ENCODE data around the gene CBX6. TPM values are rescaled to one million over a fixed set of nuclear protein-coding genes. Genes with fewer than 3 reads are reported as not detected.

CBX6 gene
- total and polyA plus RNA-seq, 8 donors: 22.5 to 44.6 (median 27.9) TPM

- Histone ChIP-seq H3K36me3 (peaks cover 0 to 3% (median 2%) of the 10 kb centered on the region in 3 donors), H3K9me3 (no peaks in the 10 kb centered on the region), H3K27me3 (no peaks in the 10 kb centered on the region), H3K4me3 (peak overlapping the region; percentile 38 to 69 (median 61)), H3K27ac (peak overlapping the region; percentile 27 to 75 (median 69)), H3K4me1 (peaks cover 0 to 16% (median 13%) of the 10 kb centered on the region in 3 donors)
- ATAC-seq (peak; percentile 4 to 13 (median 6)), DNase-seq (peak in 4 of 6 donors; percentile 38 to 76 (median 62)), FAIRE-seq (no peak)
- TF ChIP-seq CTCF (IDR thresholded peaks at IDR 0.05): no peak
- intact Hi-C loops (cut with DNase I): loop anchor here in 1 of 3 donors (10.0 kb wide), 1 partner anchor 53 kb away; no protein-coding TSS in a partner anchor
- 1 to 2% methylated on average over 45 to 77 of the region's 77 CpGs for WGBS, 2 donors
Observed at GRCh38 chr22:38871360-38872171, 450 bp downstream of the CBX6 start.

GRCh38 chr22:38870791-38871359 is 1.1 kb downstream of the CBX6 start:
- Histone ChIP-seq H3K27ac (peak overlapping the region; percentile 27 to 75 (median 69)), H3K9me3 (no peaks in the 10 kb centered on the region), H3K4me1 (peaks cover 0 to 16% (median 13%) of the 10 kb centered on the region in 3 donors), H3K4me3 (peak overlapping the region; percentile 38 to 69 (median 61)), H3K27me3 (no peaks in the 10 kb centered on the region), H3K36me3 (peaks cover 0 to 8% (median 3%) of the 10 kb centered on the region in 3 donors)
- WGBS, 2 donors: 9 to 25% methylated on average over 2 of the region's 2 CpGs
- FAIRE-seq (no peak), ATAC-seq (no peak), DNase-seq (peak in 1 of 6 donors; percentile 41)
- no peak for TF ChIP-seq CTCF (IDR thresholded peaks at IDR 0.05)
- intact Hi-C loops (cut with DNase I): loop anchor here in 1 of 3 donors (10.0 kb wide), 1 partner anchor 54 kb away; no protein-coding TSS in a partner anchor

GRCh38 chr22:38870312-38870741 is 1.7 kb downstream of the CBX6 start:
- Histone ChIP-seq H3K36me3 (peaks cover 0 to 8% (median 3%) of the 10 kb centered on the region in 3 donors), H3K27ac (peak overlapping the region in 3 of 4 donors; percentile 27 to 75 (median 75)), H3K27me3 (no peaks in the 10 kb centered on the region), H3K4me1 (peaks cover 0 to 16% (median 13%) of the 10 kb centered on the region in 3 donors), H3K9me3 (no peaks in the 10 kb centered on the region), H3K4me3 (peak overlapping the region in 2 of 4 donors; percentile 64 to 69)
- no peak for FAIRE-seq
- peak; percentile 75 to 92 (median 89) for DNase-seq
- WGBS, 2 donors: 9 to 13% methylated on average over 12 of the region's 12 CpGs
- TF ChIP-seq CTCF (IDR thresholded peaks at IDR 0.05): peak; percentile 72 to 88 (median 84)
- intact Hi-C loops (cut with DNase I): loop anchor here in 1 of 3 donors (10.0 kb wide), 1 partner anchor 54 kb away; no protein-coding TSS in a partner anchor
- ATAC-seq: peak; percentile 32 to 66 (median 58)

- no peak for TF ChIP-seq CTCF (IDR thresholded peaks at IDR 0.05)
- WGBS, 2 donors: 77 to 84% methylated on average over 3 of the region's 3 CpGs
- FAIRE-seq (no peak), ATAC-seq (no peak), DNase-seq (no peak)
- H3K27ac ChIP-seq: no peak overlapping the region
- H3K36me3 ChIP-seq: peaks cover 0 to 8% (median 3%) of the 10 kb centered on the region in 3 donors
- intact Hi-C loops (cut with DNase I): loop anchor here in 2 of 3 donors (5.0 to 10.0 kb wide), 4 partner anchors 55 to 255 kb away; no protein-coding TSS in a partner anchor
- no peak overlapping the region for H3K4me3 ChIP-seq
- no peaks in the 10 kb centered on the region for H3K27me3 ChIP-seq
- H3K4me1 ChIP-seq: peaks cover 6 to 23% (median 18%) of the 10 kb centered on the region in 3 donors
- H3K9me3 ChIP-seq: no peaks in the 10 kb centered on the region
Observed at GRCh38 chr22:38869663-38870062, 2.4 kb downstream of the CBX6 start.

Measured in pancreas (tissue), 10 donors.